BE2C (cell line): ENCODE results near the gene OSBPL2.

ENCODE experiments used
- DNase-seq: peaks from one replicate; pipeline ENCODE4 v3.0.0-alpha.2; 2020
- H3K27me3 ChIP-seq: fragments of 250-450 bp; sonication (Bioruptor Pico); 2 replicates; pipeline ENCODE4 v1.5.1; 2020; ENCODE audit warnings: mild to moderate bottlenecking
- H3K36me3 ChIP-seq: fragments of 250-450 bp; sonication (Bioruptor Pico); 2 replicates; pipeline ENCODE4 v1.5.1; 2020; ENCODE audit warnings: mild to moderate bottlenecking
- H3K4me1 ChIP-seq: fragments of 250-450 bp; sonication (Bioruptor Pico); 2 replicates; pipeline ENCODE4 v1.5.1; 2020
- H3K4me3 ChIP-seq: 2 replicates; pipeline ENCODE4 v1.5.1; 2011; ENCODE audit warnings: low read depth, low read length
- H3K9me3 ChIP-seq: fragments of 250-450 bp; sonication (Bioruptor Pico); 2 replicates; pipeline ENCODE4 v1.5.1; 2020
- TF ChIP-seq, protein P1 (sequence below): IDR thresholded peaks from 2 replicates; pipeline ENCODE4 v1.5.1; 2012; ENCODE audit warnings: mild to moderate bottlenecking, low read depth, low read length

The OSBPL2 gene

DNA sequence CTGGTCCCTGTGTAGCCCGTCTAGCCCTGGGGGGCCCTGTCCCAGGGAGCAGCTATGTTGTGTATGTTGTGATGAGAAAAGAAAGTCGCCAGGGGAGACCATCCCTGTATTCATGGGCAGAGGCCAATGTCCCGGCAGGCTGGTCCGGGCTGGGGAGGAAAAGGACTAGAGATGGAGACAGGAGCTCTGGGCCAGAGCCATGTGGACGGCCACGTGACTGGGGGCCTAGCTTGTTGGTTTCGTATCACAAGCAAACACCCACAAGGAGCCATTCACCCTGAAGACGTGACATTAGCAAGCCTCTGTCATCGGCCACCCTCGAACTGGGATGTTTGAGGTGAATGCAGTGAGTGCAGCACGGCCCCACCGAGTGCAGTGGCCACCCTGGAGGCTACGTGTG lies 15.3 kb upstream of the OSBPL2 start:
- Histone ChIP-seq H3K9me3 (no peaks in the 10 kb centered on the region), H3K4me3 (no peak overlapping the region), H3K4me1 (peaks cover 9% of the 10 kb centered on the region), H3K36me3 (no peaks in the 10 kb centered on the region), H3K27me3 (peaks cover 12% of the 10 kb centered on the region)
- DNase-seq: no peak
- TF ChIP-seq, protein P1, sequence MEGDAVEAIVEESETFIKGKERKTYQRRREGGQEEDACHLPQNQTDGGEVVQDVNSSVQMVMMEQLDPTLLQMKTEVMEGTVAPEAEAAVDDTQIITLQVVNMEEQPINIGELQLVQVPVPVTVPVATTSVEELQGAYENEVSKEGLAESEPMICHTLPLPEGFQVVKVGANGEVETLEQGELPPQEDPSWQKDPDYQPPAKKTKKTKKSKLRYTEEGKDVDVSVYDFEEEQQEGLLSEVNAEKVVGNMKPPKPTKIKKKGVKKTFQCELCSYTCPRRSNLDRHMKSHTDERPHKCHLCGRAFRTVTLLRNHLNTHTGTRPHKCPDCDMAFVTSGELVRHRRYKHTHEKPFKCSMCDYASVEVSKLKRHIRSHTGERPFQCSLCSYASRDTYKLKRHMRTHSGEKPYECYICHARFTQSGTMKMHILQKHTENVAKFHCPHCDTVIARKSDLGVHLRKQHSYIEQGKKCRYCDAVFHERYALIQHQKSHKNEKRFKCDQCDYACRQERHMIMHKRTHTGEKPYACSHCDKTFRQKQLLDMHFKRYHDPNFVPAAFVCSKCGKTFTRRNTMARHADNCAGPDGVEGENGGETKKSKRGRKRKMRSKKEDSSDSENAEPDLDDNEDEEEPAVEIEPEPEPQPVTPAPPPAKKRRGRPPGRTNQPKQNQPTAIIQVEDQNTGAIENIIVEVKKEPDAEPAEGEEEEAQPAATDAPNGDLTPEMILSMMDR: no peak

DNA sequence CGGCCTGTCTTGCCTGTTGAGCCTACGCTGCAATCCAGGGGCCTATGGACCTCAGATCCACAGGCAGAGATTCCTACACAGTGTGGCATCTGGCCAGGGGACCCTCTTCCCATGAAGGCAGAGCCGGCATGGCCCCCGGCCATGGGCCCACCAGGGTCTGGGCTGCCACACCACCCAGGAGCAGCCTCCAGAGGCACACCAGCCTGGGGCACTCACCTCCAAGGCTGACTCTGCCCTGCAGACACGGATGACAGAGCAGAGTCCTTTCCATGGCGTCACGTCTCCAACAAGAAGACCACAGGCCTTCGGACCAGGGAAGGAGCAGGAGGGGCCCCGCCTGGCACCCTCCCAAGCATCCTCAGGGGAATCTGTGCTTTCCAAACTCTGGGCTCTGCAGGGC lies 14.8 kb upstream of the OSBPL2 start:
- peaks cover 12% of the 10 kb centered on the region for H3K27me3 ChIP-seq
- no peak overlapping the region for H3K4me3 ChIP-seq
- H3K9me3 ChIP-seq: no peaks in the 10 kb centered on the region
- no peaks in the 10 kb centered on the region for H3K36me3 ChIP-seq
- TF ChIP-seq, protein P1: no peak
- peaks cover 9% of the 10 kb centered on the region for H3K4me1 ChIP-seq
- DNase-seq: no peak

DNA sequence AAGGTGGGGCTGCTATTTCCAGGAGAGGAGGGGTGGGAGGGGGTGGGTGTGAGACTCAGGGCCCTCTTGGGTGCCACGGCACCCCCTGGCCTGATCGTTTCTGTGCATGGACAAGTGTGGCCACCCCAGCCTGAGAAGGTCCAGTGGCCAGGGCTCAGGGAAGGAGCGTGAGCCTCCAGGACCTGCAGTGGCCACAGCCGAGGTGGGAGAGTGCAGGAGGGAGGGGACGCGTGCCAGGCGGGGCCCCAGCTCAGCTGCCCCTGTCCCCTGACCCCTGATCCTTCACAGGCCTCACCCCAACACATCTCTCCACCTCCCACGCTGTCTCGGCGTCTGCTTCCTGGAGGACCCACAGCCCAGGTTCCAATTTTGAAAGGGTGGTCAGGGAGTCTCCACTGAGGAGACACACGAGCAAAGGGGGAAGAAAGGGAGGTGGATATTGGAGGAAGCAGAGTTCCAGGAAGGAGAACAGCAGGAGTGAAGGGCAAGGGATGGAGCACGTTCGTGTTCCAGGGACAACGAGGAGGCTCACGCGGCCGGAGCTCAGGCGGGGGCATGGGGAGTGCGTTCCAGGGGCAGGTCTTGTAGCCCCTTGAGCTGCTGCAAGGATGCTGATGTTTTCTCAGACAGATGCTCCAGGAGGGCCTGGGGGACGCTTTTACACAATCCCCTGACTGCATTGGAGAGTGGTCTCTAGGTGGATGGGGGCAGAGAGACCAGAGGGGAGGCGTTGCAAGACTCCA lies 14.0 kb upstream of the OSBPL2 start:
- no peaks in the 10 kb centered on the region for H3K9me3 ChIP-seq
- H3K4me3 ChIP-seq: no peak overlapping the region
- H3K27me3 ChIP-seq: peaks cover 12% of the 10 kb centered on the region
- no peak for DNase-seq
- peaks cover 9% of the 10 kb centered on the region for H3K4me1 ChIP-seq
- TF ChIP-seq, protein P1: no peak
- no peaks in the 10 kb centered on the region for H3K36me3 ChIP-seq

DNA sequence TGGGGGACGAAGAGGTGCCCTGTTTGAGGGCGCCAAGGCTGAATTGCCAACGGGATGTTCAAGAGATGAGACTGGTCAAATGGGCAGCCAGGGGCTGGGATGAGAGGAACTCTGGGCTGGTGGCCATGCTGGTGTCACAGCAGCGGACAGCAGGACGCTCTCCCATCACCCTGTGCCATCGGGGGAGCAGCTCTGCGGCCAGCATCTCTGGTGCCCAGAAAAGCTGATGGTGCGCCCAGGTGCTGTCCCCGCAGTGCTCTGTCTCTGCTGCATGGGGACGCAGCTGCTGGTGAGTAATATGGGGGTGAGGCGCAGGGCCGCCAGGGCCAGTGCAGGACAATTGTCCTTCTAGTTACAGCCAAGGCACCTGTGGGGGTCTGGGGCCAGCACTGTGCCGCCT lies 13.3 kb upstream of the OSBPL2 start:
- no peak for DNase-seq
- TF ChIP-seq, protein P1: no peak
- Histone ChIP-seq H3K27me3 (peaks cover 9% of the 10 kb centered on the region), H3K4me3 (no peak overlapping the region), H3K4me1 (peaks cover 6% of the 10 kb centered on the region), H3K9me3 (no peaks in the 10 kb centered on the region), H3K36me3 (no peaks in the 10 kb centered on the region)

DNA sequence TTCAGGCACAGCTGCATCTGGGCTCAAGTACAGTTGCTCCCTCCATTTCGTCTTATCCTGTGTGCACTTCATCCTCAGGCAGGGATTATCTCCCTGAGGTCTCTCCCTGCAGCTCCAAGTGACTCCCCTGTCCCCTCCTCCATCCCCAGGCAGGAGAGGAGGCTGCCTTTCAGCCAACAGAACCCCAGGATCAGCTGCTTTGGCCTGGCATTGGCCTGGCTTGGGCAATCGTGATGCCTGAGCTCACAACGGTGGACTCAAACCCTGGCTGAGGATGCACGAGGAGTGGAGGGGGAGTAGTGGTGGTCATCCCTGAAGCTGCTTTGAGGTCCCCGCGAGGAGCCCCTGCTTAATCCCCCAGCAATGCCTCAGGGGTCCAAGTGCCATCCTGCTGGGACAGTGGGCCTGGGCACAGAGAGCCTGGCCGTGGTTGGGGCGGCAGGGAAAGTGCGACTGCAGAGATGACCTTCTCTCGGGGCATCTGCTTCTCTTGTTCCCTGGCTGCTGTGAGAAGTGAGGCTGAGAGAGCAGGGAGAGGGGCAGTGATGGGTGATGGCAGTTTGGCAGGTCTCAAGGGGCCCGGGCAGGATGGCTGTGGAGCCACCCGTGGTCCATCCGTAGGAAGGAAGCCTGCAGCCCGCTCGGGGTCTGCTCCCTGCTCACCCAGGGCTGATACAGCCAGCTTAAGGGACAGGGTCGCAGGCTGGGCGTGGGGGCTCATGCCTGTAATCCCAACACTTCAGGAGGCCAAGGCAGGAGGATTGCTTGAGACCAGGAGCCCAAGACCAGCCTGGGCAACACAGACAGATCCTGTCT lies 12.3 kb upstream of the OSBPL2 start:
- no peaks in the 10 kb centered on the region for H3K36me3 ChIP-seq
- peaks cover 1% of the 10 kb centered on the region for H3K4me1 ChIP-seq
- H3K4me3 ChIP-seq: no peak overlapping the region
- no peaks in the 10 kb centered on the region for H3K9me3 ChIP-seq
- H3K27me3 ChIP-seq: peaks cover 2% of the 10 kb centered on the region
- no peak for DNase-seq
- TF ChIP-seq, protein P1: no peak
